Osteoblast (primary cell): Measurements from ENCODE around the gene AUTS2. TPM values are rescaled to one million over a fixed set of nuclear protein-coding genes. Genes with fewer than 3 reads are reported as not detected.

ENCODE experiments used
- DNase-seq: peaks from one replicate; pipeline ENCODE4 v3.0.0; 2011; ENCODE audit warnings: low spot score, mixed read lengths; ENCODE audit not compliant: insufficient read length; ENCODE audit errors: missing footprints
- H2AFZ ChIP-seq: 2 replicates; pipeline ENCODE4 v1.6.0; 2011; ENCODE audit warnings: mild to moderate bottlenecking, low read length
- H3K27ac ChIP-seq: 2 replicates; pipeline ENCODE4 v1.5.1; 2011; ENCODE audit warnings: mild to moderate bottlenecking, low read depth, low read length, moderate library complexity
- H3K27me3 ChIP-seq: 2 replicates; pipeline ENCODE4 v1.6.0; 2012; ENCODE audit warnings: mild to moderate bottlenecking, control low read depth, inconsistent platforms, low read length, moderate library complexity; ENCODE audit not compliant: insufficient read depth
- H3K36me3 ChIP-seq: 2 replicates; pipeline ENCODE4 v1.5.1; 2011; ENCODE audit warnings: mild to moderate bottlenecking, low read length, control low read depth, moderate library complexity; ENCODE audit not compliant: insufficient read depth
- H3K4me1 ChIP-seq: 2 replicates; pipeline ENCODE4 v1.5.1; 2011; ENCODE audit warnings: mild to moderate bottlenecking, low read length, control low read depth, moderate library complexity; ENCODE audit not compliant: insufficient read depth
- H3K4me2 ChIP-seq: 2 replicates; pipeline ENCODE4 v1.6.0; 2011; ENCODE audit warnings: mild to moderate bottlenecking, low read length; ENCODE audit not compliant: insufficient read depth
- H3K4me3 ChIP-seq: fragments of 200-600 bp; sonication (generic); 3 replicates; pipeline ENCODE4 v1.5.1; 2012; ENCODE audit warnings: mild to moderate bottlenecking, low read length, inconsistent platforms; ENCODE audit not compliant: insufficient read depth
- H3K79me2 ChIP-seq: 2 replicates; pipeline ENCODE4 v1.6.0; 2012; ENCODE audit warnings: mild to moderate bottlenecking, low read length, control low read depth, inconsistent platforms; ENCODE audit not compliant: insufficient read depth
- H3K9me3 ChIP-seq: 2 replicates; pipeline ENCODE4 v1.5.1; 2011; ENCODE audit warnings: low read depth, low read length, control low read depth
- H4K20me1 ChIP-seq: 2 replicates; pipeline ENCODE4 v1.6.0; 2012; ENCODE audit warnings: mild to moderate bottlenecking, low read length, control low read depth; ENCODE audit not compliant: insufficient read depth
- total RNA-seq: library from RNA; depleted of rRNA; stranded (reverse); fragments of >200 nt; gene quantifications from 2 replicates; pipeline ENCODE4 v1.2.3, GENCODE V29; 2012
- TF ChIP-seq, protein P1 (sequence below): IDR thresholded peaks from 2 replicates; pipeline ENCODE4 v1.5.1; 2011; ENCODE audit warnings: mild to moderate bottlenecking, low read depth, low read length, moderate library complexity; ENCODE audit errors: extremely low read depth

AUTS2 gene
- total RNA-seq, 1 donor = 15.2 TPM

DNA sequence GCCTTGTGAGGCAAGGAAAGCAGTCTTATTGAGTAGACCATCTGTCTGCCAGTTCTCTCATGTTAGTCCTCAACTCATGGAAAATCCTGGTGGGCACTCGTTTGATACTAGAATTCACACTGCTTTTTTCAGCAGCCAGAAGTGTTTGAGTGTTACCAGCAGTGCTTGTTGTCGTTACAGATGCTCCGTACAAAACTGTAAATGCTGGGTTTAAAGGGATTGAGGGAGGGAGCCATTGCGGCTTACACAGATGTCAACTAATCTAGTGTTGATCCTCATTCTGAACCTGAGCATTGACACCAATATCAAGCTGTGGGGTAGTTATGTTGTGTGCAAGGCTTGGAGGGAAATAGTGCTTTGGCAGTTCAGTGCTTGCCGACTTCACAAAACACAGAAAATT lies 348.6 kb downstream of the AUTS2 start:
- TF ChIP-seq, protein P1, sequence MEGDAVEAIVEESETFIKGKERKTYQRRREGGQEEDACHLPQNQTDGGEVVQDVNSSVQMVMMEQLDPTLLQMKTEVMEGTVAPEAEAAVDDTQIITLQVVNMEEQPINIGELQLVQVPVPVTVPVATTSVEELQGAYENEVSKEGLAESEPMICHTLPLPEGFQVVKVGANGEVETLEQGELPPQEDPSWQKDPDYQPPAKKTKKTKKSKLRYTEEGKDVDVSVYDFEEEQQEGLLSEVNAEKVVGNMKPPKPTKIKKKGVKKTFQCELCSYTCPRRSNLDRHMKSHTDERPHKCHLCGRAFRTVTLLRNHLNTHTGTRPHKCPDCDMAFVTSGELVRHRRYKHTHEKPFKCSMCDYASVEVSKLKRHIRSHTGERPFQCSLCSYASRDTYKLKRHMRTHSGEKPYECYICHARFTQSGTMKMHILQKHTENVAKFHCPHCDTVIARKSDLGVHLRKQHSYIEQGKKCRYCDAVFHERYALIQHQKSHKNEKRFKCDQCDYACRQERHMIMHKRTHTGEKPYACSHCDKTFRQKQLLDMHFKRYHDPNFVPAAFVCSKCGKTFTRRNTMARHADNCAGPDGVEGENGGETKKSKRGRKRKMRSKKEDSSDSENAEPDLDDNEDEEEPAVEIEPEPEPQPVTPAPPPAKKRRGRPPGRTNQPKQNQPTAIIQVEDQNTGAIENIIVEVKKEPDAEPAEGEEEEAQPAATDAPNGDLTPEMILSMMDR = no peak
- Histone ChIP-seq H3K4me2 (no peak overlapping the region), H3K79me2 (no peaks in the 10 kb centered on the region), H3K27ac (no peak overlapping the region), H3K9me3 (no peaks in the 10 kb centered on the region), H3K4me1 (no peaks in the 10 kb centered on the region), H3K27me3 (no peaks in the 10 kb centered on the region), H3K4me3 (no peak overlapping the region), H2AFZ (no peak overlapping the region), H3K36me3 (no peaks in the 10 kb centered on the region), H4K20me1 (no peaks in the 10 kb centered on the region)
- no peak for DNase-seq

DNA sequence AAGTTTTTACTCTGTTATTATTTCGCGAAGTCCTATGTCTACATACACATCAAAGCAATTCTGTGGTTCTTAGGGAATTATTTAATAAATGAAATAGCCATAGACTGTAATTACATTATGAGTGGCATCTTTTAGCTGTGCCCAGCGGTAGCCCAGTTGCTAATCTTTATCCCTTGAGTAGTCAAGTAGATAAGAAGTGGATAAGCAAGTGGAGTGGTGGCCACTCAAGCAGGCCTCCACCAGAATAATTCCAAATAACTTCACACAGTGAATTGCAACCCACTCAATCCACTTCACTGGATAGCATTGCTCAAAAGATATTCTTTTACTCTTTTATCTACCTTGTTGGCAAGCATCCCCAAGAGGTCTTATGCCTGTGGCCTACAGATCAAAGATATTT lies 349.7 kb downstream of the AUTS2 start:
- no peaks in the 10 kb centered on the region for H3K79me2 ChIP-seq
- no peaks in the 10 kb centered on the region for H3K4me1 ChIP-seq
- no peak overlapping the region for H3K4me3 ChIP-seq
- no peaks in the 10 kb centered on the region for H3K27me3 ChIP-seq
- H3K36me3 ChIP-seq = no peaks in the 10 kb centered on the region
- H3K9me3 ChIP-seq = no peaks in the 10 kb centered on the region
- no peak for DNase-seq
- TF ChIP-seq, protein P1 = no peak
- H2AFZ ChIP-seq = no peak overlapping the region
- H4K20me1 ChIP-seq = no peaks in the 10 kb centered on the region
- H3K4me2 ChIP-seq = no peak overlapping the region
- H3K27ac ChIP-seq = no peak overlapping the region

DNA sequence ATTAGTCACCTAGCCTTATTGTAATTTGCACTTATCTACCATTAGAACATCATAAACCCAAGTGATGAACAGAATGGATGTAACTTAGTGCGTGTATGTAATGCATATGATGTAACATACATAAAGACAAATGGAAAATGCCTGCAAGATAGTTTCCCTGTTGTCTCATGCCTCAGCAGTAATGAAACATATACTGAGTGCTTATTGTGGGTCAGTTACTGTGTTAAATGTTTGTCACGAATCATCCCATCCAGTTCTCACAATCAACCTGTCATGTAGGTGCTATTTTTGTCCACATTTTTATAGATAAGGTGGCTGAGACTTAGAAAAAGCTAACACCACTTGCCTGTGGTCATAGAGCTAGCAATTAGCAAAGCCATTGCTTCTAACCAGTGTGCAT lies 350.8 kb downstream of the AUTS2 start:
- Histone ChIP-seq H3K27ac (no peak overlapping the region), H3K4me2 (no peak overlapping the region), H3K9me3 (no peaks in the 10 kb centered on the region), H3K4me3 (no peak overlapping the region), H4K20me1 (no peaks in the 10 kb centered on the region), H3K36me3 (no peaks in the 10 kb centered on the region), H3K27me3 (no peaks in the 10 kb centered on the region), H2AFZ (no peak overlapping the region), H3K4me1 (no peaks in the 10 kb centered on the region), H3K79me2 (no peaks in the 10 kb centered on the region)
- DNase-seq = no peak
- TF ChIP-seq, protein P1 = no peak

DNA sequence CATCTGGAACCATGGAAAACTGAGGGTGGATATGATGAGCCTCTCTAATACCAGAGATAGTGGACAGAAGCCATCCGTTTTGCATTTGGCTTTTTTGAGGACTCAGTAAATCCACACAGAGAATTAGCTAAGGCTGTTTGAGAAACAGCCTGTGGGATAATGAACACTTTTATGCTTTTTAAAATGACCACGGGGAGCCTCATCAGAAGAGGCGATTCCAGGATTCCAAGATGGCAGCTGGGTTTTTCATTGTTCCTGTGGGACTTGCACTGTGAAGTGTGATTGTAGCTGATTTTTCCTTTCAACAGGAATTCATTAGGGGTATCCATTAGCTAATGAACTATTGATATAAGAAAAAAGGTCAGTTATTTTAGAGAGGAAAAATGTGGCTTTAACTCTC lies 353.2 kb downstream of the AUTS2 start:
- DNase-seq = no peak
- Histone ChIP-seq H4K20me1 (no peaks in the 10 kb centered on the region), H2AFZ (no peak overlapping the region), H3K27ac (no peak overlapping the region), H3K79me2 (no peaks in the 10 kb centered on the region), H3K4me1 (no peaks in the 10 kb centered on the region), H3K4me2 (no peak overlapping the region), H3K27me3 (no peaks in the 10 kb centered on the region), H3K4me3 (no peak overlapping the region), H3K9me3 (no peaks in the 10 kb centered on the region), H3K36me3 (no peaks in the 10 kb centered on the region)
- TF ChIP-seq, protein P1 = no peak
